IMR-90 (cell line): Measurements from ENCODE around the gene SRGAP3. TPM values are rescaled to one million over a fixed set of nuclear protein-coding genes. Genes with fewer than 3 reads are reported as not detected.

Source experiments
- ATAC-seq: fragments of 200-7000 bp; cut with Tn5 transposase; 2 replicates; pipeline ENCODE4 v1.9.1; 2020; ENCODE audit warnings: low read depth, mild to moderate bottlenecking, moderate library complexity
- BruUV-seq: library from RNA; stranded (reverse); fragments of 400-500 nt; replicated peaks from 2 replicates; lab custom pipeline; 2021; lab: Mats Ljungman, UMichigan
- CTCF ChIA-PET: fragments of 300-600 bp; formaldehyde crosslinking; extraction: SDS; loops from one replicate; lab custom pipeline; 2021; ENCODE audit warnings: antibody characterized with exemption; lab: Yijun Ruan, JAX
- POLR2A ChIA-PET: fragments of 300-600 bp; sonication (Branson Sonifier 250); formaldehyde crosslinking; loops from one replicate; lab custom pipeline; 2022; ENCODE audit warnings: antibody characterized with exemption; ENCODE audit not compliant: unreplicated experiment; lab: Charles Lee
- DNase-seq: peaks from one replicate; pipeline ENCODE4 v3.0.0; 2013
- H2AFZ ChIP-seq: replicated peaks from 2 replicates; pipeline ENCODE3; 2013; ENCODE audit warnings: low read length, mild to moderate bottlenecking; ENCODE audit not compliant: poor library complexity
- H2AK5ac ChIP-seq: 2 replicates; pipeline ENCODE4 v1.6.1; 2013; ENCODE audit warnings: low read depth, low read length, inconsistent platforms
- H2AK9ac ChIP-seq: replicated peaks from 2 replicates; pipeline ENCODE3; 2013; ENCODE audit warnings: mild to moderate bottlenecking, low read depth, low read length, moderate library complexity; ENCODE audit not compliant: poor library complexity
- H2BK120ac ChIP-seq: 2 replicates; pipeline ENCODE4 v1.6.1; 2013; ENCODE audit warnings: low read depth, low read length, inconsistent platforms
- H2BK15ac ChIP-seq: 3 replicates; pipeline ENCODE4 v1.6.1; 2013; ENCODE audit warnings: low read depth, low read length, inconsistent platforms
- H2BK20ac ChIP-seq: 2 replicates; pipeline ENCODE4 v1.6.1; 2013; ENCODE audit warnings: low read depth, mild to moderate bottlenecking, inconsistent platforms, low read length, moderate library complexity
- H2BK5ac ChIP-seq: 2 replicates; pipeline ENCODE4 v1.6.1; 2013; ENCODE audit warnings: mild to moderate bottlenecking, low read depth, low read length, inconsistent platforms; ENCODE audit not compliant: poor library complexity, severe bottlenecking
- H3K14ac ChIP-seq: replicated peaks from 2 replicates; pipeline ENCODE4 v1.6.1; 2013; ENCODE audit warnings: low read depth, low read length, inconsistent platforms
- H3K18ac ChIP-seq: 2 replicates; pipeline ENCODE4 v1.6.1; 2013; ENCODE audit warnings: low read depth, low read length, control low read depth
- H3K23ac ChIP-seq: 2 replicates; pipeline ENCODE4 v1.6.1; 2013; ENCODE audit warnings: low read depth, low read length, inconsistent platforms
- H3K27ac ChIP-seq: 2 replicates; pipeline ENCODE4 v1.5.1; 2013; ENCODE audit warnings: mild to moderate bottlenecking, control low read depth, low read length; ENCODE audit not compliant: insufficient read depth
- H3K27me3 ChIP-seq: 2 replicates; pipeline ENCODE4 v1.6.1; 2013; ENCODE audit warnings: low read length; ENCODE audit not compliant: control insufficient read depth, insufficient read depth
- H3K36me3 ChIP-seq: 2 replicates; pipeline ENCODE4 v1.6.1; 2013; ENCODE audit warnings: low read length, mixed read lengths; ENCODE audit not compliant: control insufficient read depth, insufficient read depth
- H3K4ac ChIP-seq: 2 replicates; pipeline ENCODE4 v1.6.1; 2013; ENCODE audit warnings: low read depth, low read length, inconsistent platforms
- H3K4me1 ChIP-seq: 2 replicates; pipeline ENCODE4 v1.6.1; 2013; ENCODE audit warnings: low read length, mixed read lengths; ENCODE audit not compliant: control insufficient read depth, insufficient read depth
- H3K4me2 ChIP-seq: 2 replicates; pipeline ENCODE4 v1.6.1; 2013; ENCODE audit warnings: low read depth, mild to moderate bottlenecking, control low read depth, low read length, moderate library complexity
- H3K4me3 ChIP-seq: 2 replicates; pipeline ENCODE4 v1.5.1; 2013; ENCODE audit warnings: low read depth, mild to moderate bottlenecking, control low read depth, low read length, moderate library complexity; ENCODE audit not compliant: insufficient read depth
- H3K56ac ChIP-seq: 2 replicates; pipeline ENCODE4 v1.6.1; 2013; ENCODE audit warnings: low read length, inconsistent platforms; ENCODE audit not compliant: insufficient read depth; ENCODE audit errors: extremely low read depth
- H3K79me1 ChIP-seq, 2 experiments: 2 replicates each; pipeline ENCODE4 v1.6.1; 2013; ENCODE audit warnings: low read length in 2 of 2, inconsistent platforms in 1 of 2, low read depth in 1 of 2
- H3K9ac ChIP-seq: 2 replicates; pipeline ENCODE4 v1.6.1; 2013; ENCODE audit warnings: low read depth, low read length, control low read depth
- H3K9me1 ChIP-seq: 2 replicates; pipeline ENCODE4 v1.6.1; 2013; ENCODE audit warnings: low read length, inconsistent platforms; ENCODE audit not compliant: insufficient read depth
- H3K9me3 ChIP-seq: 2 replicates; pipeline ENCODE4 v1.6.1; 2013; ENCODE audit warnings: low read length; ENCODE audit not compliant: control insufficient read depth, insufficient read depth
- H4K20me1 ChIP-seq: 2 replicates; pipeline ENCODE4 v1.6.1; 2013; ENCODE audit warnings: low read length, inconsistent platforms; ENCODE audit not compliant: insufficient read depth
- H4K5ac ChIP-seq: 2 replicates; pipeline ENCODE4 v1.6.1; 2013; ENCODE audit warnings: mild to moderate bottlenecking, low read depth, low read length, control low read depth
- H4K8ac ChIP-seq, 2 experiments: 2 replicates each; pipeline ENCODE4 v1.6.1; 2013; ENCODE audit warnings: low read depth in 2 of 2, low read length in 2 of 2, control low read depth in 1 of 2, inconsistent platforms in 1 of 2
- H4K91ac ChIP-seq: 2 replicates; pipeline ENCODE4 v1.6.1; 2013; ENCODE audit warnings: low read depth, low read length, inconsistent platforms; ENCODE audit not compliant: insufficient read depth
- BHLHE40 ChIP-seq: fragments of 150-350 bp; IDR thresholded peaks from 2 replicates; pipeline ENCODE4 v1.6.1; 2016; ENCODE audit warnings: mild to moderate bottlenecking, low read depth, low read length
- CEBPB ChIP-seq: IDR thresholded peaks from 2 replicates; pipeline ENCODE4 v1.6.1; 2012; ENCODE audit warnings: low read depth, low read length, improper control_type of control experiment
- CHD1 ChIP-seq: IDR thresholded peaks from 2 replicates; pipeline ENCODE4 v1.6.1; 2012; ENCODE audit warnings: low read depth, low read length, improper control_type of control experiment
- CTCF ChIP-seq: conservative IDR thresholded peaks from 2 replicates; pipeline ENCODE4 v1.5.1; 2012; ENCODE audit warnings: mild to moderate bottlenecking, low read depth, low read length, improper control_type of control experiment
- ELK1 ChIP-seq: fragments of 150-350 bp; IDR thresholded peaks from 2 replicates; pipeline ENCODE4 v1.6.1; 2016; ENCODE audit warnings: low read depth, mild to moderate bottlenecking, low read length, moderate library complexity, borderline replicate concordance
- FOS ChIP-seq: fragments of 150-350 bp; IDR thresholded peaks from 2 replicates; pipeline ENCODE4 v1.6.1; 2016; ENCODE audit warnings: low read depth, low read length
- MAFK ChIP-seq: IDR thresholded peaks from 2 replicates; pipeline ENCODE4 v1.6.1; 2012; ENCODE audit warnings: low read depth, low read length, improper control_type of control experiment
- MAZ ChIP-seq: IDR thresholded peaks from 2 replicates; pipeline ENCODE4 v1.6.1; 2012; ENCODE audit warnings: low read depth, mild to moderate bottlenecking, low read length, improper control_type of control experiment, moderate library complexity, borderline replicate concordance
- MXI1 ChIP-seq: IDR thresholded peaks from 2 replicates; pipeline ENCODE4 v1.6.1; 2012; ENCODE audit warnings: low read depth, mild to moderate bottlenecking, low read length, moderate library complexity, borderline replicate concordance
- NFE2L2 ChIP-seq: fragments of 150-350 bp; IDR thresholded peaks from 2 replicates; pipeline ENCODE4 v1.6.1; 2016; ENCODE audit warnings: low read depth, mild to moderate bottlenecking, low read length
- POLR2A ChIP-seq: IDR thresholded peaks from 2 replicates; pipeline ENCODE4 v1.6.1; 2012; ENCODE audit warnings: mild to moderate bottlenecking, low read depth, low read length
- RAD21 ChIP-seq: IDR thresholded peaks from 2 replicates; pipeline ENCODE4 v1.6.1; 2012; ENCODE audit warnings: low read length, improper control_type of control experiment
- RCOR1 ChIP-seq: IDR thresholded peaks from 2 replicates; pipeline ENCODE4 v1.6.1; 2012; ENCODE audit warnings: mild to moderate bottlenecking, low read length, improper control_type of control experiment; ENCODE audit not compliant: insufficient replicate concordance
- RFX5 ChIP-seq: IDR thresholded peaks from 2 replicates; pipeline ENCODE4 v1.8.0; 2012; ENCODE audit warnings: low read depth, mild to moderate bottlenecking, low read length, moderate library complexity
- SMC3 ChIP-seq: fragments of 150-350 bp; IDR thresholded peaks from 2 replicates; pipeline ENCODE4 v1.6.1; 2016; ENCODE audit warnings: low read depth, mild to moderate bottlenecking, antibody characterized with exemption, low read length, moderate library complexity
- USF2 ChIP-seq: fragments of 150-350 bp; IDR thresholded peaks from 2 replicates; pipeline ENCODE4 v1.6.1; 2017; ENCODE audit warnings: mild to moderate bottlenecking, antibody characterized with exemption, low read length, low read depth
- WGBS, 2 experiments: methylation state at CpG; one replicate each; pipeline versions ENCODE4 v1.1.5 to v1.1.7; 2013; ENCODE audit warnings: missing lambda C conversion rate in 2 of 2; ENCODE audit not compliant: insufficient read length in 1 of 2; ENCODE audit errors: extremely low coverage in 2 of 2; 5-methylcytosine and 5-hydroxymethylcytosine counted together
- dilution Hi-C: fragments of 300-500 bp; cut with HindIII; formaldehyde crosslinking; loops from one replicate; pipeline ENCODE4 v1.14.3; 2018; ENCODE audit warnings: low sequenced_read_pairs; ENCODE audit not compliant: unreplicated experiment
- in situ Hi-C: fragments of 300-500 bp; cut with MboI; formaldehyde crosslinking; loops from 3 replicates; pipeline ENCODE4 v1.14.3; 2019; ENCODE audit warnings: low sequenced_read_pairs, inconsistent platforms, mixed read lengths
- intact Hi-C: fragments of 100-400 bp; cut with micrococcal nuclease; formaldehyde crosslinking; loops from 2 replicates; pipeline ENCODE4 v1.10.0; 2022
- polyA plus RNA-seq, 3 experiments: library from polyadenylated mRNA; depleted of rRNA; stranded (reverse); fragments of >200 nt; gene quantifications; 2 replicates each; pipeline ENCODE4 v1.2.3, GENCODE V29; 2012; ENCODE audit warnings: low replicate concordance in 1 of 3
- total RNA-seq: library from RNA; depleted of rRNA; stranded (reverse); fragments of >200 nt; gene quantifications from 2 replicates; pipeline ENCODE4 v1.2.3, GENCODE V29; 2012

Gene SRGAP3
- total and polyA plus RNA-seq, 2 of the 4 experiments (the other 2 are of a cell fraction): 0.68 to 1.4 TPM

- Histone ChIP-seq H3K14ac (no peak overlapping the region), H3K9ac (no peak overlapping the region), H3K9me1 (no peaks in the 10 kb centered on the region), H4K91ac (no peak overlapping the region), H2AFZ (no peak overlapping the region), H4K5ac (no peak overlapping the region), H2BK5ac (no peak overlapping the region), H3K4me2 (no peak overlapping the region), H3K56ac (no peak overlapping the region), H3K27ac (no peak overlapping the region), H4K20me1 (no peaks in the 10 kb centered on the region), H2BK20ac (no peak overlapping the region), H2AK9ac (no peak overlapping the region), H3K4me1 (no peaks in the 10 kb centered on the region), H2BK120ac (no peak overlapping the region), H3K4ac (no peak overlapping the region), H3K23ac (no peak overlapping the region), H4K8ac (no peak overlapping the region), H3K9me3 (no peaks in the 10 kb centered on the region), H3K27me3 (0 out of 2 replicates have a peak, but pooled peaks cover 2% of the 10 kb centered on the region), H3K79me1 (no peaks in the 10 kb centered on the region), H2BK15ac (no peak overlapping the region), H3K4me3 (no peak overlapping the region), H3K18ac (no peak overlapping the region), H3K36me3 (no peaks in the 10 kb centered on the region), H2AK5ac (no peak overlapping the region)
- dilution Hi-C loops: no loop called here
- no TSS peak for BruUV-seq
- no CpG with 5 or more reads among the region's 4 CpGs for WGBS, 2 experiments
- DNase-seq: no peak
- TF ChIP-seq POLR2A: no peak
- TF ChIP-seq BHLHE40: no peak
- TF ChIP-seq MXI1: no peak
- TF ChIP-seq USF2: no peak
- no peak for TF ChIP-seq CHD1
- TF ChIP-seq NFE2L2: no peak
- no peak for TF ChIP-seq RCOR1
- TF ChIP-seq MAZ: no peak
- no peak for TF ChIP-seq SMC3
- no peak for TF ChIP-seq RFX5
- TF ChIP-seq CEBPB: no peak
- TF ChIP-seq CTCF: no peak
- no peak for TF ChIP-seq RAD21
- TF ChIP-seq FOS: no peak
- no peak for TF ChIP-seq MAFK
- no peak for TF ChIP-seq ELK1
- POLR2A ChIA-PET: no interaction called here
- no peak for ATAC-seq
- CTCF ChIA-PET: no interaction called here
- intact Hi-C loops: no loop called here
- in situ Hi-C loops: no loop called here
Observed at GRCh38 chr3:9161298-9161697, 88.1 kb downstream of the SRGAP3 start.
